GM12891 (cell line): ENCODE measurements around the gene RPUSD1.

Source experiments
- POLR2A ChIP-seq: IDR thresholded peaks from 2 replicates; pipeline ENCODE4 v1.6.1; 2011; ENCODE audit warnings: low read depth, low read length, control low read depth
- POLR2AphosphoS5 ChIP-seq: IDR thresholded peaks from 2 replicates; pipeline ENCODE4 v1.6.1; 2011; ENCODE audit warnings: low read depth, low read length, control low read depth
- SPI1 ChIP-seq: IDR thresholded peaks from 2 replicates; pipeline ENCODE4 v1.6.1; 2011; ENCODE audit warnings: low read depth, low read length, control low read depth
- TAF1 ChIP-seq: IDR thresholded peaks from 2 replicates; pipeline ENCODE4 v1.6.1; 2011; ENCODE audit warnings: low read depth, low read length, control low read depth

DNA sequence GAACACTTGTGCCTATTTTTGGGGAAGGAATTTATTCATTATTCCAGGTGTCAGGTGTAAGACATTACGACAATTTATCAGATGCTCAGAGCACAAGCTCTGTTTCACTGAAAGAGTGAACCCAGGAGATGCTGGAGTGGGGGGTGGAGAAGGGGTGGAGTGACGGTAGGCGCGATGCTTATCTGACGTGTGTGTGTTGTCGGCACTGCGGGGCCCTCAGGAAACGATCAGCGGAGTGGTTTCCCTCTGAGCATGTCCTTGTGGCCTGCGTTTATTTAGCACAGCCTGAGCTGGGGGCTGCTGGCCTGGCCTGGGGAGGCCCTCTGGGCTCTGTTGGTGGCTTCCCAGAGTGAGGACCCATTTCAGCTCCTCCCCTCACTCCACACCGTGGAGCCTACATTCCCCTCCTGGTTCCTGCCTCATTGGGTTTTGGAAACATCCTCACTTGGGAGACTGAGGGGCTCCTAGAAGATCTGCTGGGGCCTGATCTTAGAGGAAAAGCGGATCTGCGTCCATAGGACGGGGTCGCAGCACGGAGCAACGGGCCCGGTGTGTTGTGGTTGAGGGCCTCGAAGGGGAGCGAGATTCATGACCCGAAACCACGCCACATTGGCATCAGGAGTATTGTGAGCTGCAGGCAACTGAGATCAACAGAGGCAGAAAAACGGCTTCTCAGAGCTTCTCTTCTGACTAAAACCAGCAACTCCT lies 31.3 kb upstream of the RPUSD1 start:
- TF ChIP-seq POLR2AphosphoS5 = no peak
- TF ChIP-seq POLR2A = no peak
- TF ChIP-seq TAF1 = no peak
- TF ChIP-seq SPI1 = no peak
